ENCODE data around the gene KLK15.

The KLK15 gene

DNA sequence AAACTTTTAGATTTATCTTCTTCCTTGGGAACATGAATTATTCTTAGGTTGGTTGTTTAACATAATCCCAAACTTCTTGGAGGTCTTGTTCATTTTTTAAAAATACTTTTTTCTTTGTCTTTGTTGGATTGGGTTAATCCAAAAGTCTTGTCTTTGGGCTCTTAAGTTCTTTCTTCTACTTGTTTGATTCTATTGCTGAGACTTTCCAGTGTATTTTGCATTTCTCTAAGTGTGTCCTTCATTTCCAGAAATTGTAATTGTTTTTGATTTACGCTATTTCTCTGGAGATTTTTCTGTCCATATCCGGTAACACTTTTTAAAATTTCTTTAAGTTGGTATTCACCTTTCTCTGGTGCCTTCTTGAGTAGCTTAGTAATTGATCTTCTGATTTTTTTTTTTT lies 9.8 kb upstream of the KLK15 start:
- DNase-seq = no peak

DNA sequence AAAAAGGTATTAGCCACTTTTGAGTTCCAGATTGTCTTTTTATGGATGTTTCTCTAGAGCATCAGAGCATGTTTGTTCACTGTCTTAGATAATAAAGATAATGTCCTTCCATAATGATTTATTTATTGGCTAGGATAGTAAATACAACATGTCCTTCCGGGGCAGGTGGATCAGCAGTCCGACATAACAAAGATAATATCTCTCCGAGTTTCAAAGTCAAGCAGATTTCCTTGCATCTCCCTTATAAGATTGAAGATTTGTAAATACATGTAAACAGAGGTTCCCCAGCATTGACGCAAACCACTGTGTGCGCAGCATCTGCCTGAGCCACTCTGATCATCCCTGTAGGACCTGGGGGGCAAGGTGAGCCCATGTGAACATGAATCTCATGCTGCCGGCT lies 8.8 kb upstream of the KLK15 start:
- DNase-seq = no peak

DNA sequence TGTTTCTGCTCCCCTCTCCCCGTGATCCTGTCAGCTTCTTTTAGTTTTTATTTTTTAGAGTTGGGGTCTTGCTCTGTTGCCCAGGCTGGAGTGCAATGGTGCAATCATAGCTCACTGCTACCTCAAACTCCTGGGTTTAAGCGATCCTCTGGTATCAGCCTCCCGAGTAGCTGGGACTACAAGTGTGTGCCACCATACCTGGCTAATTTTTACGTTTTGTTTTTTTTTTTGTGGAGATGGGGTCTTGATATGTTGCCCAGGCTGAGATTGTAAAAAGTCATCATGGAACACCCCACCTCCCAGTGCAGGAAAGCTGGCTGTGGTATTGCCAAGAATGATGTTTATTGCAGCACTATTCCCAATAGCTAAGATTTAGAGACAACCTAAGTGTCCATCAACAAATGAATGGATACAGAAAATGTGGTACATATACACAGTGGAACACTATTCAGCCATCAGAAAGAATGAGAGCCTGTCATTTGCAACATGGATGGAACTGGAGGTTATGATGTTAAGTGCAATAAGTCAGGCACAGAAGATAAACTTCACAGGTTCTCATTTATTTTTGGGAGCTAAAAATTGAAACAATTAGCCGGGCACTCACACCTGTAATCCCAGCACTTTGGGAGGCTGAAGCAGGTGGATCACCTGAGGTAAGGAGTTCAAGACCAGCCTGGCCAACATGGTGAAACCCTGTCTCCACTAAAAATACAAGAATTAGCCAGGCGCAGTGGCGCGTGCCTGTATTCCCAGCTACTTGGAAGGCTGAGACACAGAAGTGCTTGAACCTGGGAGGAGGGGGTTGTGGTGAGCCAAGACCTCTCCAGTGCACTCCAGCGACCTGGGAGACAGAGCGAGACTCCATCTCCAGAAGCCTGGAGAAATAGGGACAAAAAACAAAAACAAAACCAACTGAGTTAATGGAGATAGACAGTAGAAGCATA lies 6.6 kb upstream of the KLK15 start:
- DNase-seq = no peak

DNA sequence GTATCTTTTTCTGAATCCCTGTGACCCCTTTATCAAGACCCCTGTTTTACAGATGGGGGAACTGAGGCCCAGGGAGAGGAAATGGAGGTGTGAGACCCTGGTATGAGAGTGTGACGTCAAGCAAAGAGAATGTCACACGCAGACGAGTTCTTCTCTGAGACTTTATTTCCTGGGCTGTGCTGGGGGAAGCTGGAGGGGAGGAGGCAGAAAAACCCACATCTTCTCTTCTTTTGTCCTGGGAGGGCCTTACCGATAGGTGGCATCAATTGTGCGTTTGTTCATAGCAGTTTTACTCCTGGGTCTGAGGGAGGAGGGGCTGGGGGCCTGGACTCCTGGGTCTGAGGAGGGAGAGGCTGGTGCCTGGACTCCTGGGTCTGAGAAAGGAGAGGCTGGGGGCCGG lies 4.9 kb upstream of the KLK15 start:
- no peak for DNase-seq

DNA sequence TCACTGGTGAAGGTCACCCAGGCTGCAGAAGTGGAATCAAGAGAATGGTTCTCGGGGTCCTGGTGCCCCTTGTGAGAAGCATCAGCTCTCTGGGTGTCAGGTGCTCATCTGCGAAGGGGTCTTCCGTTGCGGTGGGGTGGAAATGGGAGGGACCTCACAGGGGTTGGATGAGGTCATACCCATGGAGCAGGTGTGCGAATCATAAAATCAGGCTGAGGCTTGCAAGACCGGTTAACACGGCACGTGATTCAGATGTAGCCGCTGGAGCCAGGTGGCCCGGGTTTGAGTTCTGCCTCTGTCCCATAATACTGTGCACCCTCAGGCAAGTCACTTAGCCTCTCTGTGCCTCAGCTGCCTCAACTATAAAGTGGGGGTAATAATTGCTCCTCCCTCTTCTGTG lies 3.9 kb upstream of the KLK15 start:
- no peak for DNase-seq

DNA sequence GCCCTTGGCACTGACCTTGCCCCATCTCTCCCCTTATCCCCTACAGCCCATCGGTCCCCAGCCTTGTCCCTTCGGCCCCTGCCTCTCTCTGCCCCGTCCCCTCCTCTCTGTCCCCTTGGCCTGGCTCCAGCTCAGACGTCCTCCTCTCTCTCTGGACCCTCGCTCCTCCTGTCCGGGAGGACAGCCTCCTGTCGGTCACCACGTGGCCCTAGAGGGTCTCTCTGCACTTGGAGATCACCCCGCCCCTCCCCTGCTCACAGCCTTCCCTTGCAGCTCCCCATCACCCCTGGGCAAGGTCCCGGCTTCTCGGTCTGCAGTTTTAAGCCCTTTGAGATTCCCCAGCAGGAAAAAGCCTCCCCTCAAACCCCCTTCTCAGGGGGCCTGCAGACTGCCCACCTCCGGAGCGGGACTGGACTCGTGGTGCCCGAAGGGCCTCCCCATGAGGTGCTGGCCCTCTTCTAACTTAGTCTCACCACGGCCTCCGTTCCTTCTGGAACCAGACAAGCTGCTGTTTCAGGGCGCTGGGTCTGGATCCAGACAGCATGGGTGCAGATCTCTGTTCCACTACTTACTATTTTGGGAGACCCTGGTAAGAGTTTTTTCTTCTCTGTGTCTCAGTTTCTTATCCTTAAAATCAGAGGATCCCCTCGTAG lies 3.3 kb upstream of the KLK15 start:
- no peak for DNase-seq

DNA sequence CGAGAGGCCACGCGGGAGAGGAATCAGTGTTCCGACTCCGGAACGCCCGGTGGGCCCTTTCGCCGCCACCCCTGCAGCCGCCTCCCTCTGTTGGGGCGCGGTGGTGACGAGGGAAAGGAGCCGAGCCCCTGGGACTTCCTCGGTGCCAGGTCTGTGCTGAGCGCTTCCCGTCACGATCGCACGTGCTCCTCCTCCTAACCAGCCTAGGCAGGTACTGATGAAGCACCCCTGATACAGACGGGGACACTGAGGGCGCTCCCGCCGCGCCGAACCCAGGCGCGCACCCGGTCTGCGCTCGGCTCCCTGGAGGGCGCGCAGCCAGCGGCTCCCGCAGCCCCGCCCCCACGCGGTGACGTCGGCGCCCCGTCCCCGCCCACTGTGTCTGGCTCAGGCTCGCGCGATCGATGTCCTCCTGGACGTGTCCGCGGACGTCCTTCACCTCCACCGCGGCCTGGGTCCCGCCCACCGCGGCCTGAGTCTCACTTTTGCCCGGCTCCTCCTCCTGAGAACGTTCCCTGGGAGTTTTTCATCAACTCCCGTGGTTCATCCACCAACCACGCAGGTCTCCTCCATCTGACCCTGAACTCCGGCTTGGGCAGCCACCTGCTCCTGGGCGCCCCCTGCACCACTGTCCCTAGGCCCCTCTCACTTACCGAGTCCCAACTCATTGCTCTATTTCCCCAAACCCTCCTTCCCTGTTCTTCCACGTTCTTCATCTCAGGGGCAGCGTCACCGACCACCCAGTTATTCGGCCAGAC lies 2.6 kb upstream of the KLK15 start:
- DNase-seq = no peak

DNA sequence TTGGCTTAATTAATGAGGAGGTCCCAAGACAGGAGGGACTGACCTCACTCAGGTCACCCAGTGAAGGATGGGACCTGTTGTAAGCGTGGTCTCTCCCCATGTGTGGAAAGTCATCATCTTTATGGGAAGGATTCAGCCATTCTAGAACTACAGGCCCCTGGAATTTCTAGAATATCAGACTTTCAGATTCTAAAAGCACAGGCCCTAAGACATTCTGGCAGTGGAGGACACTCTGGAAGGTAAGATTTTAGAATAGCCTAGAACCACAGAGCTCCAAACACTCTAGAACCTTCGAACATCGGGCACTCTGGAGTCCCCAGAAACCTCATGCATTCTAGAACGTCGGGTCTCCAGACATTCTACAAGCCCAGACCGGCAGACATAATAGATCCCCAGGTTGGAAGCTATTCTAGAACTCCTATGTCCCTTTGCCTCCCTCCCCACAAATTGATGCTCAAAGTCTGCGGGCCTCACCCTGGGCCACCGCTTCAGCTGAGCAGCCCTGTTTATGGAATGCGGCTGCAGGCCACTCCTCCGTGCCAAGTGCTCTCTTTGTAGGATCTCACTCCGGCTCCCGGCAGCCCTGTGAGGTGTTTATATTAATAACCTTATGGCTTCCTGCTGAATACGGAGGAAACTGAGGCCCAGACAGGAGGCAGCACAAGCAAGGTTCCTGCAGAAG lies 1.9 kb upstream of the KLK15 start:
- no peak for DNase-seq

DNA sequence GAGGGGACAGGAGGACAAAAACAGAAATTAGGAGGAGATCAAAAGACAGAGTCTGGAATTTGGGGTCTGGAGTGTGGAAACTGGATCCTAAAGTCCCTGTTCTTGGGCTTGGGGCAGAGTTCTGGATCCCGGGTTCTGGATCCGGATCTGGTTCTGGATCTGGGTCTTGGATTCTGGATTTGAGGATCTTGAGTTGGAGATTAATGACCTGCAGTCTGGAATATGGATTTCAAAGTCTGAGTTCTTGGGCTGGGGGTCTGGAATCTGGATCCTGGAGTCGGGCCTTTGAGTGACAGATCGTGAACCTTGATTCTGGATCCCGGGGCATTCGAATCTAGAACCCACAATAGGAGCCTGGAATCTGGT lies 411 bp upstream of the KLK15 start:
- no peak for DNase-seq

DNA sequence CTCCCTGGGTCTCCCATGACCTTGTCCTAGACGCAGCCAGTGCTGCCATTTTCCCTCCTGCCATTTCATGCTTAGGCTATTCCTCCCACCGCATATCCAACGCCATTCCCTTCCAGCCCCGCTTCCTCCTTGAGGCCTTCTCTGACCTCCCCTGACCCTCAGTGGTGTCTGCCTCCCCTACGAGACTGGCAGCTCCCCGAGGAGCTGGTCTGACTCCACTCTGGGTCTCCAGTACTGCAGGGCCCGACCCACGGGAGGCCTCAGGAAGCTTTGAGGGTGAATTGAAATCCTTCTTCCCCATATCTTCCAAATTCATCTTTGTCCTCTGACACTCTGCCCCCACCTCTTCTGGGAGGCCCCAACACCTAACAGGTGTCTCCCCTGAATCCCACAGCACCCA lies 708 bp downstream of the KLK15 start:
- DNase-seq = no peak

DNA sequence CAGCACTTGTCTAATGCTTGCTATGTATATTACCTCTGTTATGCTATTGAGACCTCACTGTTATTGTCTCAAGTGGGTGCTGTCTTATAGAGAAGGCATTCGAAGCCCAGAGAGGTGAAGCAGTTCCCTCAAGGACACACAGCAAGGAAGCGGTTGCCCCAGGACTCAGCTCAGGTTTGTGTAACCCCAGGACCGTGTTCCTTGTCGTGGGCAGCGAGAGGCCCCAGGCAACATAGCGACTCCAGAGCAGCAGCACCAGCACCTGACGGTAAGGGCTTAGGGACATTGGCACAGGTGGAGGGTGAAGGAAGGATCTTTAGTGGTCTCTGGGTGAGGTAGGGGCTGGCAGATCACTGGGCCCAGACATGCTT lies 2.4 kb downstream of the KLK15 start:
- DNase-seq = no peak

DNA sequence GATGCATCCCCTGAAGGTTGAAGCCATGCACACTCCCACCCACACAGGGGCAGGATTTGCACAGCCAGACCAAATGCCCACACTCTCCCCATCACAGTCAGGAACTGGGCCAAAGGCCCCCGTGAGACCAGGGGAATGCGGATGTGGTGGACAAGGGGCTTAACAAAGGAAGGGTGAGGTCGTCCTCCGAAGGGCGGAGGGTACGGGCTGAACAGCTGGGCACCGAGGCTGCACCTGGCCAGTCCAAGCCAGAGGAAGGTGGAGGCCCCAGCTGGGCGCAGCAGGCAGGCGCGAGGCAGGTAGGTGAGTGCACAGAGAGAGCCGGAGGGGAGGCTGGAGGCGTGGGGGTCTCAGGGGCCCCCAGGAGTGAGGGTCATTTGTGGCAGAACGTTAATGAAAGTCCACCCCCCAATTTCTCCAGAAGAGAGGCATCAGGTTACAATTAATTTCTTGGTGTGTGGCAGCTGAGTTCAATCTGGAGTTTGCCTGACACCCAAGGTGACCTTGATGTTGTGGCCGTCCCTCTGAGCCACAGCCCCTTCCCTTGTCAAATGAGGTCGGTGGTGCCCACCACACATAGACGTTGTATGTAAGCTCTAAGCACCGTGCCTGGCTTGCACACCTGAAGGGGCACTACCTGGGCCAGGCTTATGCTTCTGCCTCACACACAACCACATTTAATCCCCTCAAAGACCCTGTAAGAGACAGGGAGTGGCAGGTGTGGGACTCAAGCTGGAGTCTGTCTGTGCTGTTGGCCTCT lies 2.9 kb downstream of the KLK15 start:
- DNase-seq = no peak

DNA sequence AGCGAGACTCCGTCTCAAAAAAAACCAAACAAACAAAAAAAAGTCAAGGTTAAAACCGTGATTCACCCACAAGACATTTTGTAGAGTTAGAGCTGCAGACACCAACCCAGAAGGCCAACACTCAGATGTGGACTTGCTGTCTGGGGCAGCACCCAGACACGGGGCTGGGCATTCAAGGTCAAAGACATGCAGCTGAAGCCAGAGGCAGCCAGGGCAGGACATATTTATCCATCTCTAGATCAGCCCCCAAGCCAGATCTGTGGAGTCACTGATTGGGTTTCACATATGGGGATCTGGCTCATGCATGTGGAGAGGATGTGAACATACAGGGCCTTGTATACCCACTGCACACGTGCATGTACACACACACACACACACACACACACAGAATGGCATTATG lies 3.6 kb downstream of the KLK15 start:
- DNase-seq = no peak

DNA sequence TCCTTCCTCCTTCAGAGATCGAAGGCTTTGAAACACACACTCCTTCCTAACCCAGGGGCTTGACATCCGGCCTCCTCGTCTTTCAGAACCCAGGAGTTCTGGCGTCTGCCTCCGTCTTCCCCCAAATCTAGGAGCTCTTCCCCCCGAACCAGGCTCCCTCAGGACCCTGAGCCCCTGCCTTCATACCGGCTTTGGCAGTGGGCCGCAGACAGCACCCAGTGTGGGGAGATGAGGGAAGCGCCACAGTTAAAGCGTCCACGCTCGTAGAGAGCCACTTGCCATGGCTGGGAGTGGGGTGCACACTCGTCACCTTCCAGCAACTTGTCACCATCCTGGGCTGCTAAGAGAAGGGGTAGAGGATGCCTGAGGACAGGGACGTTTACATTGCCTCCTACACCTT lies 5.9 kb downstream of the KLK15 start:
- no peak for DNase-seq

DNA sequence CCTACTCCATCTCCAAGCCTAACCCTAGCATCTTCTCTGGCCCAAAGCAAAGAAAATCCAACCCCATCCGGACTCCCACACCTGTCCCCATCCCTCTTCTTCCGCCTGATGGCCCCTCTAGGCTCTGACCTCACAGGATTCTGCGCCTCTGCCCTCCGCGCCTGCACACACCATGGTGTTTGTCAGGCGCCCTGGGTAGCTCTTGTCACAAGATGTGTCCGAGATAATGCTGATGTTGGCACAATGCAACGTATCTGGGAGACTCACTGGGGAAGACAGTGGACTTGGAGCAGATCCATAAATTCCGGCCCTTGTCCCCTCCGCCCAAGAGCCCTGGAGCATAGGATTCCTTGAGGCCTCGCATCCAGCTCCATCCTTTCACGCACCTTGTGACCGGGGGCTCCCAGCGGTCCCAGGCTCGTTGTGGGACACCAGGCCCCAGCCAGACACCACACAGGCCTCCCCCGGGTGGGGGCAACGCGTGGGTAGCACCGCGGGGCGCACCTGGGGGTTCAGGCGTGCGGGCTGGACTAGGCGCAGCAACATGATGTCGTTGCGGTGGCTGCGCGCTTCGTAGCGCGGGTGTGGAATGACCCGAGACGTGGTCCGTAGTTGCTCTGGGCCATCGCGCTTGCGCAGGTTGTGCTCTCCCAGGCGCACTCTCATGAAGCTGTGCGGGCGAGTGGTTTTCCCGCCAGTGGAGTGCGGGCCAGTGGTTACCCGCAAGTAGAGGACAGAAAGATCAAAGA lies 6.7 kb downstream of the KLK15 start:
- no peak for DNase-seq

DNA sequence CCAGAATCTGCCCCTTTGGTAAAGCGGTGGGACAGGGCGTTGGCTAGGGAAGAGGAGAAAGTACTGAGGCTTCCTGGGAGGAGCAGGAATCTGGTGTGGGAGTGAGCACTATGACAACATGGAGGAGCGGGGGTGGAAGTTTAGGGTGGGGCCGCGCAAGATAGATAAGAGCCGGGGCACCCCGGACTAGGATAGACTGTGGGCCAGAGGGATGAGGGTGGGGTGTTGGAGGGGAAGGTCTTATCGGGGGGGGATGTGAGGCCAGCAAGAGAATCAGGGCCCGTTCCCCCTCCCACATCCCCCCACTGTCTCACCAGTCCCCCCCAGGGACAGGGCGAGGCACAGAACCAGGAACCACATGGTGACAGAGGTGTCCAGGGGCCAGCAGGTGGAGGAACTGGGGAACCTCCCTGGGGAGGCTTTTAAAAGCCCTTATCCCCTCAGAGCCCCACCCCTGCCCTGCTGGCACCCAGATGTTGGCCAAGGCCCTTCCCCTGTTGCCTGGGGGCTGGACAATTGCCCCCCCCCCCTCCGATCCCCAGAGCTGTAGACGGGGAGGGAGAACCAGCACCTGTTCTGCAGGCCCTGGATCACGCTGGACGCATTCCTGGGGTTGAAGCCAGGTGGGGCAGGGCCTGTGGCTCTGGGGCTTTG lies 9.9 kb downstream of the KLK15 start, which contains the start of gene KLK1:
Gene KLK1 (minus strand): TSS at position 399 of the 654 bp plus-strand sequence. CDS start 39 bp downstream, at position 360.
- no peak for DNase-seq

DNA sequence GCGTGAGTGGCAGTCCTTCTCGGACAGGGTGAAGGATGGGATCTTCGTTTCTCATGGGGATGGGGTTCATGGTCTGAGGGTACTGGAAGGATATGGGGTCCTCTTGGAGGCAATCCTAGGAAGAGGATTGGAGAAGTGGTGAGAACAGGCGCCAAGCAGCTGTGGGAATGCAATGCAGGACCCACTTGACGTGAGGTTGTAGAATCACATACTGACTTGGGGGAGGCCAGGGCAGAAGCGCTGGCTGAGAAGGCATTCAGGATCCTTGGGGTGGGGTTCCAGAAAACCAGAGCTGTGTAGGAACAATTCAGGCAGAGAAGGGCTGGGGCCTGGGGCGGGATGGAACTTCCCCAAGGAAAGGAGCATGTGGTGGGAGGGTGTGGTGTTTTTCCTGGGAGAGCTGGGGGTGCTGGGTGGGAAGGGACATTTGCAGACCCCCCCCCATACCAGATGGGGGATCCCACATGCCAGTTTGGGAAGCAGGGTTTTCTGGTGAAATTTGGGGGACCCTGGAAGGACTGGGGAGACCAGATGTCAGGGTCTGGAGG lies 10.6 kb downstream of the KLK15 start:
- DNase-seq = no peak

DNA sequence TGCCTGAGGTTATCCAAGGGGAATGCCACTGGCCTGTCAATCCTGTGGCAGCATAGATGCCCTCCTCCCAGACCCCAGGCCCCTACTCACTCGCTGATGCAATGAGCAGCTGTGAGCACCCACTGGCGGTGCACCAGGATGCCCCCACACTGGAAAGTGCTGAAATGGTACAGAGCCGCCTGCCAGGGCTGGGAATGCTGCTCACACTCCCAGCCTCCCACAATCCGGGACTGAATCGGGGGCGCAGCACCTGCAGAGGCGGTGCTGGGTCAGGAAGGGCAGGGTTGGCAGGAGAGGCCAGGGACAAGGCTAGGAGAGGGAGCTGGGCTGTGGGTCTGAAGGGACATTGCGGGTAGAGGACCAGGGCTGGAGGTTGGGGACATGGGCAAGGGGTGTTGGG lies 11.8 kb downstream of the KLK15 start:
- no peak for DNase-seq

DNA sequence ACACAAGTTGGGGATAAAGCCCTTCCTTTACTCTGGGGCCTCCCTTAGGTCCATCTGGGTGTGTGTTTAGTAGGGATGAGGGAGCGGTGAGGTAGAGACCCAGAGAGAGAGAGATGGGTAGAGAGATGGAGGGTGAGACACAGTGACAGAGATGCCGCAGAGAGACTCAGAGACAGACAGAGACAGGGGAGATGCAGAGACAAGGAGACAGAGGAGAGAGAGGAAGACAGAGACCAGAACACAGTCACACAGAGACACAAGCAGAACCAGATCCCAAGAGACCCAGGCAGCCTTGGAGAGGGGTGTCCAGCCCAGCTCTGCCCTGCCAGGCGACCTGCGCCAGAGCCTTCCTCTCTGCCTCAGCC lies 12.1 kb downstream of the KLK15 start:
- DNase-seq = no peak

DNA sequence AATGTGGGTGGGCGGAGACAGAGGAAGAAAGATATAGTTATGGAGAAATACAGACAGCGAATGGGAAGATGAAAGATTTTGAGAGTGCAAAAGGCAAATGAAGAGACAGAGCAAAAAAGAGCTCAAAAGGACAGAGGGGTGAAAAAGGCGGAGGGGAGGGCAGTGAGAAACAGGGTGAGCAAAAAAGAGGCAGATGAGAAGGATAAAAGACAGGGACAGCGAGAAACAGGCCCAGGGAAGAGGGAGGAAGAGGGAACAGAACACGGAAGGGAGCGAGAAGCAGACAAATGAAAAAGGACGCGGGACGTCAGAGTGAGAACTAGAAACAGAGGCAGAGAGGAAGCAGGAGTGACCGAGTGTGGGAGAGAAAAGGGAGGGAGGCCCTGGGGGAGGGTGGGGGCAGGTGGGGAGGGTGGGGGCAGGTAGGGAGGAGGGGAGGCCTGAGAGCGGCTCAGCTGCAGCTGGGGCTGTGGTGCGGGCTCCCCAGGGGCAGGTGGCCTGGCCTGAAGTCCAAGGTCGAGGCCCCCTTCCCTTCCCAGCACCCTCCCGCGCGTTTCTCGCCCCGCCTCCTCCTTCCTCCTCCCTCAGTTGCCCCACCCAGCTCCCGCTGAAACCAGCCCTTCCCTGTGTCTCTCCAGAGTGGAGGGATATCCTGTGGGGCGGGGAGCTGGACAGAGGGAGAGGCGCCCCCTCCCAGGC lies 12.7 kb downstream of the KLK15 start:
- no peak for DNase-seq
